IPS-20b (cell line): ENCODE measurements around the gene RPS6KA2.

Source experiments
- H3K27ac ChIP-seq: one replicate; pipeline ENCODE4 v1.5.1; 2013; ENCODE audit warnings: low read length
- H3K27me3 ChIP-seq: 2 replicates; pipeline ENCODE4 v1.6.1; 2013; ENCODE audit warnings: mild to moderate bottlenecking, low read length, inconsistent platforms; ENCODE audit not compliant: insufficient read depth
- H3K36me3 ChIP-seq: 2 replicates; pipeline ENCODE4 v1.6.1; 2013; ENCODE audit warnings: low read depth, mild to moderate bottlenecking, inconsistent platforms, low read length, moderate library complexity; ENCODE audit not compliant: insufficient read depth
- H3K4me1 ChIP-seq: 2 replicates; pipeline ENCODE4 v1.6.1; 2013; ENCODE audit warnings: mild to moderate bottlenecking, control low read depth, inconsistent platforms, low read length, moderate library complexity; ENCODE audit not compliant: insufficient read depth
- H3K4me3 ChIP-seq: 2 replicates; pipeline ENCODE4 v1.5.1; 2013; ENCODE audit warnings: mild to moderate bottlenecking, low read length, inconsistent platforms
- H3K9ac ChIP-seq: 2 replicates; pipeline ENCODE4 v1.6.1; 2013; ENCODE audit warnings: low read depth, mild to moderate bottlenecking, inconsistent platforms, low read length, moderate library complexity
- H3K9me3 ChIP-seq: 2 replicates; pipeline ENCODE4 v1.6.1; 2013; ENCODE audit warnings: mild to moderate bottlenecking, low read depth, low read length, inconsistent platforms; ENCODE audit not compliant: insufficient read depth

The RPS6KA2 gene

DNA sequence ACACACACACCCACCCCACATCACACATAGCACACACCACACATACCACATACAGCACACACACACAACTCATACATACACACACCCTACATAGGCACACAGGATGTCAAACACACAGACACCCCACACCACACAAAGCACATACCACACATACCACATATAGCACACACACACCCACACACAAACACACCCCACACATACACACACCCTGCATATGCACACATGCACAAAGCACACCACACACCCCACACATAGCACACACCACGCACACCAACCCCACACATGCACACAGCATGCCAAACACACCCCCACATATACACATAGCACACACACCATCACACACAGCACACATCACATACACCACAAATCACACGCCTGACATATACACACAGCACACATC lies 119.7 kb downstream of the RPS6KA2 start:
- H3K4me3 ChIP-seq = no peak overlapping the region
- peaks cover 26% of the 10 kb centered on the region for H3K36me3 ChIP-seq
- no peaks in the 10 kb centered on the region for H3K9me3 ChIP-seq
- no peaks in the 10 kb centered on the region for H3K27me3 ChIP-seq
- no peak overlapping the region for H3K9ac ChIP-seq
- peaks cover 4% of the 10 kb centered on the region; the same call in 1 of the 2 replicates for H3K4me1 ChIP-seq
- H3K27ac ChIP-seq = no peak overlapping the region

- Histone ChIP-seq H3K9ac (no peak overlapping the region), H3K4me1 (peaks cover 4% of the 10 kb centered on the region; the same call in 1 of the 2 replicates), H3K36me3 (peaks cover 30% of the 10 kb centered on the region), H3K9me3 (no peaks in the 10 kb centered on the region), H3K27me3 (no peaks in the 10 kb centered on the region), H3K27ac (no peak overlapping the region), H3K4me3 (no peak overlapping the region)
Measured at GRCh38 chr6:166505133-166505905, 121.7 kb downstream of the RPS6KA2 start.

DNA sequence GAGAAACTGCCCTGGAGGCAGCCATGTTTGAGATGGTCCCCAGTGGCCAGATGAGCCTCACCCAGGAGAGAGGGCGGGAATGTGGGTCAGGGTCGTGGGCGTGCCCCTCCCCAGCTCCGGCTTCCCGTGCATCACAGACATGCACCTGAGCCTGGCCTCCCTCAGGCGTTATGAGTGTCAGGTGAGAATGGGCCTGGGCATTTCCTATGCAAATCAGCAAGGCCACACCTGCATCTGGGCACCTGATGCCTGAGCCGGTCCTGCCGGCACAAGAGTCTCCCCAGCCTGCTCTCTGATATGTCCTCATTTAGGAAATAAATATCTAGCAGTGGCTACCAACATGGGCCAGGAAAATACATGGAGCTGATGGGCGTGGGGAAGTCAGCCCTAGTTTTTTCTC lies 123.0 kb downstream of the RPS6KA2 start:
- H3K4me1 ChIP-seq = peaks cover 4% of the 10 kb centered on the region; the same call in 1 of the 2 replicates
- no peak overlapping the region for H3K9ac ChIP-seq
- H3K4me3 ChIP-seq = no peak overlapping the region
- H3K36me3 ChIP-seq = peaks cover 27% of the 10 kb centered on the region
- no peaks in the 10 kb centered on the region for H3K9me3 ChIP-seq
- H3K27me3 ChIP-seq = no peaks in the 10 kb centered on the region
- H3K27ac ChIP-seq = no peak overlapping the region

DNA sequence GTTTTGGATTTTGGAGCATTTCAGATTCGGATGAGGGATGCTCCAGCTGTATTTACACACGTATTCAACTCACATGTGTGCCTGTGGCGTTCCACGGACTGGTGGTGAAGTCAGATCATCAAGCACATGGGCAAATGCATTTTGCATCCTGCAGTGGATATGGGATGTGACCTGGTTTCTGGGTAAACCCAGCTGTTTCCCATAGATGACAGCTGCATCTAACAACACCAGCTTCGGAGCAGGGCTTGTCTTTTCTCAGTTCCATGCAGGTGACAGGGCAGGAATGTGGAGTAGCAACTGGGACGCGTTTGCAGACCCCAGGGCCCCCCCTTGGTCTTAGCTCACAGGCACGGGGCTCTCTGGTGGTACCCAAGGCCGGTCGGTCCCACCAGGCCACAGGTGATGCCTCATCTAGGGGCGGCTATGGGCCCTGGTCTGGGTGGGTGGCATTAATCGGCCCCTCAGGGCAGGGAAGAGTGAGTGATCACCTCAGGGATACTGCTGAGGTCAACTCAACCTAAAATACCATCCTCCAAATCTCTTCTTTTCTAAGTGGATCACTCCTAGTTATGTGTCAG lies 123.8 kb downstream of the RPS6KA2 start:
- Histone ChIP-seq H3K9ac (no peak overlapping the region), H3K4me1 (no peaks in the 10 kb centered on the region; the same call in 1 of the 2 replicates), H3K27ac (no peak overlapping the region), H3K9me3 (no peaks in the 10 kb centered on the region), H3K4me3 (no peak overlapping the region), H3K27me3 (no peaks in the 10 kb centered on the region), H3K36me3 (peaks cover 31% of the 10 kb centered on the region)

DNA sequence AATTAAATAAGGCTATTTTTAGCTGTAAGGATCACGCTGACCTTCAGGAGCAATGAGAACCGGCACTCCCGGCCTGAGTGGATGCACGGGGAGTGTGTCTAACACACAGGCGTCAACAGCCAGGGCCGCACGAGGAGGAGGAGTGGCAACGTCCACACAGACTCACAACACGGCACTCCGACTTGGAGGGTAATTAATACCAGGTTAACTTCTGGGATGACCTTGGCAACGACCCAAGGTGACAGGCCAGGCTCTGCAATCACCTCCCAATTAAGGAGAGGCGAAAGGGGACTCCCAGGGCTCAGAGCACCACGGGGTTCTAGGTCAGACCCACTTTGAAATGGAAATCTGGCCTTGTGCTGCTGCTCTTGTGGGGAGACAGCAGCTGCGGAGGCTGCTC lies 124.6 kb downstream of the RPS6KA2 start:
- H3K27me3 ChIP-seq = no peaks in the 10 kb centered on the region
- H3K9ac ChIP-seq = no peak overlapping the region

GRCh38 chr6:166501246-166501645 lies 125.8 kb downstream of the RPS6KA2 start:
- H3K27ac ChIP-seq = no peak overlapping the region
- H3K4me1 ChIP-seq = no peaks in the 10 kb centered on the region; the same call in 1 of the 2 replicates
- peaks cover 32% of the 10 kb centered on the region for H3K36me3 ChIP-seq
- no peaks in the 10 kb centered on the region for H3K27me3 ChIP-seq
- no peak overlapping the region for H3K9ac ChIP-seq
- H3K4me3 ChIP-seq = no peak overlapping the region
- H3K9me3 ChIP-seq = no peaks in the 10 kb centered on the region

More for the DNA sequence above, 124.6 kb downstream of the RPS6KA2 start:
- Histone ChIP-seq H3K9me3 (no peaks in the 10 kb centered on the region), H3K4me1 (no peaks in the 10 kb centered on the region; the same call in 1 of the 2 replicates), H3K36me3 (peaks cover 32% of the 10 kb centered on the region), H3K4me3 (no peak overlapping the region), H3K27ac (no peak overlapping the region)

- H3K27ac ChIP-seq = no peak overlapping the region
- H3K4me3 ChIP-seq = no peak overlapping the region
- no peaks in the 10 kb centered on the region for H3K9me3 ChIP-seq
- peaks cover 39% of the 10 kb centered on the region for H3K36me3 ChIP-seq
- no peak overlapping the region for H3K9ac ChIP-seq
- H3K4me1 ChIP-seq = no peaks in the 10 kb centered on the region; the same call in 1 of the 2 replicates
- no peaks in the 10 kb centered on the region for H3K27me3 ChIP-seq
Measured at GRCh38 chr6:166500246-166500645, 126.8 kb downstream of the RPS6KA2 start.

DNA sequence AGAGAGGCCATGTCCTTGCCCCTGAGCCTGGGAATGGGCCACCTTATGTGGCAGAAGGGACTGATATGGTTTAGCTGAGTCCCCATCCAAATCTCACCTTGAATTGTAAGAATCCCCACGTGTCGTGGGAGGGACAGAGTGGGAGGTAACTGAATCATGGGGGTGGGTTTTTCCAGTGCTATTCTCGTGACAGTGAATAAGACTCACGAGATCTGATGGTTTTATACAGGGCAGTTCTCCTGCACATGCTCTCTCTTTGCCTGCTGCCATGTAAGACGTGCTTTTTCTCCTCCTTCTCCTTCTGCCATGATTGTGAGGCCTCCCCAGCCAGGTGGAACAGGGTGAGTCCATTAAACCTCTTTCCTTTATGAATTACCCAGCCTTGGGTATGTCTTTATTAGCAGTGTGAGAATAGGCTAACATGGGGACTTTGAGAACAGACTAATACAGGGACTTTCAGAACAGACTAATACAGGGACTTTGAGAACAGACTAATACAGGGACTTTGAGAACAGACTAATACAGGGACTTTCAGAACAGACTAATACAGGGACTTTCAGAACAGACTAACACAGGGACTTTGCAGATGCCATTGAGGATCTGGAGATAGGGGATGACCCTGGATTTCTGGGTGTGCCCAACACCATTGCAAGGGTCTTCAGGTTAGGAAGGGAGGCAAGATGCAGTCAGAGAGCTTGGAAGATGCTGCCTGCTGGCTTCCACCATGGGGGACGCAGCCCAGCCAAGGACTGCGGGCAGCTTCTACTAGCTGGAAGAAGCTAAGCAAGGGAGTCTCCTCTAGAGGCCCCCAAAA lies 127.5 kb downstream of the RPS6KA2 start:
- Histone ChIP-seq H3K27me3 (no peaks in the 10 kb centered on the region), H3K4me1 (no peaks in the 10 kb centered on the region; the same call in 1 of the 2 replicates), H3K9me3 (no peaks in the 10 kb centered on the region), H3K9ac (no peak overlapping the region), H3K4me3 (no peak overlapping the region), H3K27ac (no peak overlapping the region), H3K36me3 (peaks cover 41% of the 10 kb centered on the region)

- no peak overlapping the region for H3K4me3 ChIP-seq
- H3K9ac ChIP-seq = no peak overlapping the region
- H3K27me3 ChIP-seq = no peaks in the 10 kb centered on the region
- H3K36me3 ChIP-seq = peaks cover 33% of the 10 kb centered on the region
- no peak overlapping the region for H3K27ac ChIP-seq
- no peaks in the 10 kb centered on the region for H3K9me3 ChIP-seq
- H3K4me1 ChIP-seq = no peaks in the 10 kb centered on the region; the same call in 1 of the 2 replicates
Measured at GRCh38 chr6:166498661-166499349, 128.2 kb downstream of the RPS6KA2 start.

- Histone ChIP-seq H3K9ac (no peak overlapping the region), H3K9me3 (no peaks in the 10 kb centered on the region), H3K4me1 (no peaks in the 10 kb centered on the region; the same call in 1 of the 2 replicates), H3K27me3 (no peaks in the 10 kb centered on the region), H3K4me3 (no peak overlapping the region), H3K27ac (no peak overlapping the region), H3K36me3 (peaks cover 28% of the 10 kb centered on the region; the same call in 1 of the 2 replicates)
Measured at GRCh38 chr6:166498228-166498627, 128.8 kb downstream of the RPS6KA2 start.
